Measurements from ENCODE around the gene PODXL2.

PODXL2 gene, protein sequence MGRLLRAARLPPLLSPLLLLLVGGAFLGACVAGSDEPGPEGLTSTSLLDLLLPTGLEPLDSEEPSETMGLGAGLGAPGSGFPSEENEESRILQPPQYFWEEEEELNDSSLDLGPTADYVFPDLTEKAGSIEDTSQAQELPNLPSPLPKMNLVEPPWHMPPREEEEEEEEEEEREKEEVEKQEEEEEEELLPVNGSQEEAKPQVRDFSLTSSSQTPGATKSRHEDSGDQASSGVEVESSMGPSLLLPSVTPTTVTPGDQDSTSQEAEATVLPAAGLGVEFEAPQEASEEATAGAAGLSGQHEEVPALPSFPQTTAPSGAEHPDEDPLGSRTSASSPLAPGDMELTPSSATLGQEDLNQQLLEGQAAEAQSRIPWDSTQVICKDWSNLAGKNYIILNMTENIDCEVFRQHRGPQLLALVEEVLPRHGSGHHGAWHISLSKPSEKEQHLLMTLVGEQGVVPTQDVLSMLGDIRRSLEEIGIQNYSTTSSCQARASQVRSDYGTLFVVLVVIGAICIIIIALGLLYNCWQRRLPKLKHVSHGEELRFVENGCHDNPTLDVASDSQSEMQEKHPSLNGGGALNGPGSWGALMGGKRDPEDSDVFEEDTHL

DNA sequence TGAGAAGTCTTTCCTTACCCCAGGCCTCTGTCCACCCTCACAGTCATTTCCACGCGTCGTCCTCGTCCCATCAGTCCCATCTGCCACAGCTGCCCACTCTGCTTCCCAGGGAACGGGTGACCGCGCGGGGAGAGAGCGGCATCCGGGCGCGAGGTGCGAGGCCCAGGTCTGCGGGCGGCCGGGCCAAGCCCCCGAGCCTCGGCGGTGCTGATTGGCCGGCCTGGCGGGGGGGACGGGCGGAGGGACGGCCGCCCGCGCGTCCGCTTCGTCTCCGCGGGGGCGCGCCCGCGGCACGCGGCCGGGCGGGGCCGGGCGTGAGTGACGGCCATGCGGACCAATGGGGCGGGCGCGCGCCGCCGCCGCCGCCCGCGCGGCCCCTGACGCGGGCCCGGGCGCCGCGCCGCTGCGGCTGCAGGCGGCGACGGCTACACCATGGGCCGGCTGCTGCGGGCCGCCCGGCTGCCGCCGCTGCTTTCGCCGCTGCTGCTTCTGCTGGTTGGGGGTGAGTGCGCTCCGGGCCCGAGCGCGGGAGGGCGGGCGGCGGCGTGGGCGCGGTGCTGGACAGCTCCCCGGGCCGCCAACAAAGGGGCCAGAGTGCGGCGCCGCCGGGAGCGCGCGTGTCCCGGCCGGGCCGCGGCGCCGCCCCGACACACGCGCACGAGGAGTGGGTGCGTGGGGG, at the start of gene PODXL2:
Gene PODXL2 (plus strand): TSS at position 398 of the 679 bp plus-strand sequence. CDS start 35 bp downstream, at position 433.
- 0 out of 2 replicates have a peak within 1 kb of the TSS, but pooled peaks have one; percentile 23 for H3K4me3 ChIP-seq (ENCODE audit: low read depth, low read length)
- TF ChIP-seq, protein P1, sequence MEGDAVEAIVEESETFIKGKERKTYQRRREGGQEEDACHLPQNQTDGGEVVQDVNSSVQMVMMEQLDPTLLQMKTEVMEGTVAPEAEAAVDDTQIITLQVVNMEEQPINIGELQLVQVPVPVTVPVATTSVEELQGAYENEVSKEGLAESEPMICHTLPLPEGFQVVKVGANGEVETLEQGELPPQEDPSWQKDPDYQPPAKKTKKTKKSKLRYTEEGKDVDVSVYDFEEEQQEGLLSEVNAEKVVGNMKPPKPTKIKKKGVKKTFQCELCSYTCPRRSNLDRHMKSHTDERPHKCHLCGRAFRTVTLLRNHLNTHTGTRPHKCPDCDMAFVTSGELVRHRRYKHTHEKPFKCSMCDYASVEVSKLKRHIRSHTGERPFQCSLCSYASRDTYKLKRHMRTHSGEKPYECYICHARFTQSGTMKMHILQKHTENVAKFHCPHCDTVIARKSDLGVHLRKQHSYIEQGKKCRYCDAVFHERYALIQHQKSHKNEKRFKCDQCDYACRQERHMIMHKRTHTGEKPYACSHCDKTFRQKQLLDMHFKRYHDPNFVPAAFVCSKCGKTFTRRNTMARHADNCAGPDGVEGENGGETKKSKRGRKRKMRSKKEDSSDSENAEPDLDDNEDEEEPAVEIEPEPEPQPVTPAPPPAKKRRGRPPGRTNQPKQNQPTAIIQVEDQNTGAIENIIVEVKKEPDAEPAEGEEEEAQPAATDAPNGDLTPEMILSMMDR (IDR thresholded peaks at IDR 0.05; ENCODE audit: low read depth, low read length): no peak

DNA sequence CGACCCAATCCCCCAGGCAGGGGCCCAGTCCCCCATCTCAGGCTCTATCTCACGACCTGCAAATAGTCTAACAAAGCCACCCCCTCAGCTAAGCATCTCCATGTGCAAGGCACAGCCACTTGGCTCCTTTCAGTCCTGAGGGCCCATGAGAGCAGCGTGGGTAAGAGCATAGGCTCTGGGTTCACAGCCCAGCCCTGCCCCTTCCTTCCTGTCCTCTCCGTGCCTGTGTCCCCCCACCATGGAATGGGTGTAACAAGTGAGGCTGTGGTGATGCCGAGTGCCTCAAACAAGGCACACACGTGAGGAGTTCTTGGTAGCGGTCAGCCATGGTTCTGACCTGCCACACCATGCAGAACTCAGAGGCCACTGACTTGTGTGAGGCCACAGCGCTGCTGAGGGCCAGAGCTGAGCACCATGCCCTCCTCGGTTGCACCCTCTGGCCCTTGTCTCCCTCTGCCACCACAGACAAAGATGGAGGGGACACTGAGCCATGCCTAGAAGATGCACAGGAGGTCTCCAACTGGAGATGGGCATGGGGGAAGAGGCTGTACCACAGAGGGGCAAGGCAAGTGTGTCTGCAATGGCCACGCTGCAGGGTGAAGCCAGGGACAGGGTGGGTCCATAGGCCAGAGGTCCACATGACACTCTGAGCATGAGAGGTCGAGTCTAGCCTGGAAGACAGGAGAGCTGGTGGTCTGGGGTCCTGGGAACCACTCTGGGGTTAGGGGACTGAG, 48.5 kb upstream of the PODXL2 start:
- TF ChIP-seq, protein P1 (IDR thresholded peaks at IDR 0.05; ENCODE audit: low read depth, low read length): no peak
- H3K4me3 ChIP-seq (ENCODE audit: low read depth, low read length): no peak overlapping the region

DNA sequence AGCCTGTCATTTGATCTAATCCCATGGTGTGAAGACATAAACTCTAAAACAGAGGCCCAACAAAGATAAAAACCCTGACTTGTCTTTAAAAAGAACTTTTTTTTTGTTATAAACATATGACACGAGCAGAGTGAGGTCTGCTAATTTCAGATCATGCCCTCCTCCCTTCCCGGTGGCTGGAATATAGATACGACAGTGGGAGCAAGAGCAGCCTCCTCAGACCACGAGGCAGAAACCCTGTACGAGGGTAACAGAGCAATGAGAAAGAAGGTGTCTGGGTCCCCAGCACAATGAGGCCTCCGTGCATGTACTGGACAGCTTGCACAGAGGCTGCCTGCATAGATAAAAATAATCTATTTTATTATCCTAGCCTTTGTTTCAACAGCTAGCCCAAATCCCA, 44.3 kb upstream of the PODXL2 start:
- TF ChIP-seq, protein P1 (IDR thresholded peaks at IDR 0.05; ENCODE audit: low read depth, low read length): no peak
- no peak overlapping the region for H3K4me3 ChIP-seq (ENCODE audit: low read depth, low read length)

DNA sequence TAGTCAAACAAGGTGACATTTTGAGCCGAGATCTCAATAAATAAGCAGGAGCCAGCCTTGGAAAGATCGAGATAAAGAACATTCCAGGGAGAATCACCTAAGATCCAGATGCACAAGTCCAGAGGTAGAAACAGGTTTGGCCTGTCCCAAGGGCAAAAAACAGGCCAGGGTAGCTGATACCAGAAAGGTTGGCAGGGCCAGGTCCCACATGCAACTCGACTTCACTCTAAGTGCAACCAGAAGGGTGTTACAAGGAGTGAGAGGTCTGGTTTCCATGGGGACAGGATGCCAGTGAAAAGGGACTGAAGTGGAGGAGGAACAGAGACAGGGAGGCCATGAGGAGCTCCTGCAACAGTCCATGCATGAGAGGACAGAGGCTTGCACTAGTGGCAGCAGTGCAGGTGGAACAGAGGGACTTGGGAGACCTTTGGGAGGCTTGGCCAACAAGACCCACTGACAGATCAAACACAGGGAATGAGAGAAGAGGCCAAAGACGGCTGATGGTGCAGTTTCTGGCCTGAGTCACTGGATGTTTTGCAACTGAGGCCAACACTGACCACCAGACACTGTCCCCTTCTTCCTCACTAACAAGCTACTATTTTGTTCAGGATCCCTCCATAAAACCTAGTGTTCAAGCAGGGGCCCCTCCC, 43.7 kb upstream of the PODXL2 start:
- no peak overlapping the region for H3K4me3 ChIP-seq (ENCODE audit: low read depth, low read length)
- TF ChIP-seq, protein P1 (IDR thresholded peaks at IDR 0.05; ENCODE audit: low read depth, low read length): no peak

DNA sequence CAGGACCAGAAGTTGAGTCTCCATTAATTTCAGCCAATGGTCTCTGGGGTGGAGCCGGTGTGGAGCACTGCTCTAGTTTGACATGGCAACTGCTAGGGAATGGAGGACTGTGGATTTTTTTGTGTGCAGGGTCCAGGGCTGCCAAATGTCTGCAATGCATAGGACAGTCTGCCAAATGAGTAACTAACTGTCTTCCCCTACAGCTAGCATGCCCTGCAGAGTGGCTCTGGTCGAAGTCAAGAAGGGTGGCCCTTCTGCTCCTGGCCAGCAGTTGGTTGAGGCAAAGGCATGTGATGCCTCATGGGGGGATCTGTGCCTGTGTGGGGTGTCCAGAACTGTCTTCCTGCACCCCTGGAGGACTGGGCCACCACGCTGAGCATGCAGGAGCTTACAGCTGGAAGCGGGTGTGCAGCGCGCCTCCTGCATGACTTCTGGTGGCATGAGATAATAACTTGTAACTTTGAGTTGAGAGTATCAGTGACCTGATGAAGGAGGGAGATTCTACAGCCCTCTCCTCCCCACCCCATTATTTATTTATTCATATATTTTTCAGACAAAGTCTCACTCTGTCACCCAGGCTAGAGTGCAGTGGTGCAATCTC, 43.1 kb upstream of the PODXL2 start:
- no peak overlapping the region for H3K4me3 ChIP-seq (ENCODE audit: low read depth, low read length)
- TF ChIP-seq, protein P1 (IDR thresholded peaks at IDR 0.05; ENCODE audit: low read depth, low read length): no peak

DNA sequence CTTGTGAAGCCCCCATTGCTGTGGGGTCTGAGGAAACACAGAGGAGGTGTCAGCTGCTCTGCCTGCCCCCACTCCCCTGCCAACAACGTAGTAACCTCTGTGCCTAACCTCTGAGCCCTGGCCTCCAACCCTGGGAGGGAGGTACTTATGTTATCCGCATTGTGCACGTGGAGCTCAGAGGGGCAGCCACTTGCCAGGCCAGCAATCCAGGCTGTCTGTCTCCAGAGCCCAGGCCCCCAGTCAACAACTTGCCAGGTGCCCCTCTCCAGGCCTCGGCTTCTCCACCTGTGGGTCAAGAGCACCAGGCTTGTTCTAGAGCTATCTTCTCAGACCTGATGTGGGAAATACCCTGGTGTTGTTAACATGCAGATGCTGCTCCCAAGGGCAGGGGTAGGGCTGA, 41.1 kb upstream of the PODXL2 start:
- TF ChIP-seq, protein P1 (IDR thresholded peaks at IDR 0.05; ENCODE audit: low read depth, low read length): no peak
- no peak overlapping the region for H3K4me3 ChIP-seq (ENCODE audit: low read depth, low read length)
